C1 segment of cervical spinal cord (tissue), 14 donors: Measurements from ENCODE around the gene GAMT.

Experiments
- DNase-seq, 14 donors: peaks; one replicate each; lab custom pipeline; 2025; lab: John Stamatoyannopoulos, UW

GAMT gene

GRCh38 chr19:1386945-1387683, 14.2 kb downstream of the GAMT start:
- DNase-seq = no peak

DNA sequence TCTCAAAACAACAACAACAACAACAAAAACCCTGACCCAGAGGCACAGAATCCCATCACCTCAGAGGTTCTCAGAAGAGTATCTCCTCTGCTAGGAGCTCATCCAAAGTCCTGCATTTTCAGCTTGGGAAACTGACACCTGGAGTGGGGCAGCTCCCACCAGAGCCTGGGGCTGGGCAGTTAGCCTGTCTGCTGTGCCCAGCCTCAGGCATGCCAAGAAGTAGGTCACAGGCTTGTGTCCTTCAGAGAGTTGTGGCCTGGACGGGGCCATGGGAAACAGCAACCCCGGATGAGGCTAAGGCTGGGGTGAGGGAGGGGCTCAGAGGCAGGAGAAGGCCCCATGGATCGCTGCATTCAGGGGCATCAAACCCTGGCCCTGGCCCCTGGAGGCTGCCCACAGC, 15.5 kb downstream of the GAMT start:
- DNase-seq = no peak

DNA sequence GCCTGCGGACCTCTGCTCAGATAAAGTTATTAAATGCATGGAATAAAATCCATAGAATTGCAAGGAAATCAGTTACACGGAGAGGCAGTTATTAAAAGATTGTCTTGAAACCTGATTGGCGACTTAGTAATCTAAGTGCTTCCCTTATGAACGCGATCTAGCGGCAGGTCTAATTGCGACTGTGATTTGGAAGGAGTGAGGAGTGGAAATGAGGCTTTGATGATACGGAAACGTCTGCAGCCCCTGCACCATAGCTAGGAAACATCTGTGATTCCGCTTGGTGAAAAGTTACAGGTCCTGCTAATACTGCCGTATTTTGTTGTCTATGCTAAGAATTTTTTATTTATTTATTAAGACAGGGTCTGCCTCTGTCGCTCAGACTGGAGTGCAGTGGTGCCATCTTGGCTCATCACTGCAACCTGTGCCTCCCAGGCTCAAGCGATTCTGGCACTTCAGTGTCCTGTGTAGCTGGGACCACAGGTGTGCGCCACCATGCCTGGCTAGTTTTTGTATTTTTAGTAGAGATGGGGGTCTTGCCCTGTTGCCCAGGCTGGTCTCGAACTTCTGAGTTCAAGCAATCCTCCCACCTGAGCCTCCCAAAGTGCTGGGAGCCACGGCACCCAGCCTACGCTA, 16.7 kb downstream of the GAMT start:
- no peak for DNase-seq

GRCh38 chr19:1384085-1384462, 17.3 kb downstream of the GAMT start:
- peak in 1 of 14 donors; percentile 54 for DNase-seq

DNA sequence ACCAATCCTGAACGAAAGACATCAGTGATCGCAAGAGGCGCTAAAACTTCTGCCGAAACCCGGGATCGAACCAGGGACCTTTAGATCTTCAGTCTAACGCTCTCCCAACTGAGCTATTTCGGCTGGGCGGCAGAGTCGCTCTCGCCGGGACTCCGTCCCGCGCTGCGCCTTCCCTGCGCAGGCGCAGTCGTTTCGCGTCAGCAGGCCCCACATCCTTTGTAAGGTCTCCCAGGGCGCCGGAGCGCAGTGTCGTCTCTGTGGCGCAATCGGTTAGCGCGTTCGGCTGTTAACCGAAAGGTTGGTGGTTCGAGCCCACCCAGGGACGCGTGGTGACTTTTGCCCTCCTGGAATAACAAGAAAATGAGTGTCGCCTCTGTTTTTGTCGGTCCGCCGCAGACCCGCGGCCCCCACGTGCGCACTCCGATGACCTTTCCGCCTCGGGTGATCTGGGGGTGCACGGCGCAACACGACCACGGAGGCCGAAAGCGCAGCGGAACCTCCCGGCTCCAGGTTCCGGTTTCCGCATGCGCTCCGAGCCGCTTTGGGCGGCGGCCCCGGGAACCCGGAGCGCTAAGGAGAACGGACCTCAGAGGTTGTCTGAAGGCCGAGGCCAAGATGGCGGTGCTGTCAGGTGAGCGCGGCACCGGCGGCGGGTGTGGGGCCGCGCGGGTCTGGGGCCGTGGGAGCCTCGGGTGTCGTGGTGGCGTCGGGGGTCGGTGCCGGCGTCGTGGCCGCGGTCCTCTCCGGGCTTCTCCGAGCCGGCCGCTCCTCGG, 17.8 kb downstream of the GAMT start, which contains the start of gene NDUFS7:
TSS of gene NDUFS7 (plus strand) at position 596 of the 773 bp plus-strand sequence. CDS start at position 616, 20 bp downstream.
- DNase-seq = peak; percentile 89 to 99 (median 96)

- DNase-seq = no peak
Observed at GRCh38 chr19:1383017-1383311, 18.4 kb downstream of the GAMT start.

GRCh38 chr19:1382250-1382649, 19.1 kb downstream of the GAMT start:
- DNase-seq = no peak

GRCh38 chr19:1379961-1380489, 21.3 kb downstream of the GAMT start:
- no peak for DNase-seq

DNA sequence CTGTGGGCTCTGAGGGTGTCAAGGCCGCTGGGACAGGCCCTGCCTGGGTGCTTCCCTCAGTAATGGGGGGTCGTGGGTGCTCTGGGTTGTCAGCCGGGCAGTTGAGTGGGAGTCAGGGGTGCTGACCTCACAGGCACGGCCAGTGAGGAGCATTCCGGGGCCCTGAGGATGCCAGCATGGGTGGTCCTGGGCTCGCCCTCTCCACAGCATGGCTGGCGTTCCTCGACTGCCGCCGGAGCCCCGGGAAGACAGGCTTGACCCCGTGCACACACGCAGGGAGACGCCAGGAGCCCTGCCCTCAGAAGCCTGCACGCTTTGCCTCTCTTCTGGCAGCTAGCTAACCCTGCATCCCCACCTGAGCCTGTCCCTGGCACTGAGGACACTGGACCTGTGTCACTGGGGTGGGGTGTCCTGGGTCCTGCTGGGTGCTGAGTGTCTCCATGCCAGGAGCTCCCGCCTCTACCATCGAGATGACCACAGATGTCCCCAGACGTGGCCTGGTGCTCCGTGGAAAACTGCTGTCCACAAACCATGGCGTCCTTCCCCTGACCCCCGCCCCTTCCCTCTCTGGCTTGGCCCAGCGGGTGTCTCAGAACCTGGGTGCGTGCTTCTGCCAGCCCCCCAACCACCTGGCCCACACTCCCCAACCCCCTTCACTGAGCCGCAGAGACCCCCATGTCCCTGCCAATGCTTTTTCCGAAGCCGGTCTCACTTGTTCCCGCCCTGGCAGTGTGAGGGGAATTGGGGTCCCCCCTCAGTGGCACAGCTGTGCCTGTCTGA, 22.0 kb downstream of the GAMT start:
- DNase-seq = no peak

DNA sequence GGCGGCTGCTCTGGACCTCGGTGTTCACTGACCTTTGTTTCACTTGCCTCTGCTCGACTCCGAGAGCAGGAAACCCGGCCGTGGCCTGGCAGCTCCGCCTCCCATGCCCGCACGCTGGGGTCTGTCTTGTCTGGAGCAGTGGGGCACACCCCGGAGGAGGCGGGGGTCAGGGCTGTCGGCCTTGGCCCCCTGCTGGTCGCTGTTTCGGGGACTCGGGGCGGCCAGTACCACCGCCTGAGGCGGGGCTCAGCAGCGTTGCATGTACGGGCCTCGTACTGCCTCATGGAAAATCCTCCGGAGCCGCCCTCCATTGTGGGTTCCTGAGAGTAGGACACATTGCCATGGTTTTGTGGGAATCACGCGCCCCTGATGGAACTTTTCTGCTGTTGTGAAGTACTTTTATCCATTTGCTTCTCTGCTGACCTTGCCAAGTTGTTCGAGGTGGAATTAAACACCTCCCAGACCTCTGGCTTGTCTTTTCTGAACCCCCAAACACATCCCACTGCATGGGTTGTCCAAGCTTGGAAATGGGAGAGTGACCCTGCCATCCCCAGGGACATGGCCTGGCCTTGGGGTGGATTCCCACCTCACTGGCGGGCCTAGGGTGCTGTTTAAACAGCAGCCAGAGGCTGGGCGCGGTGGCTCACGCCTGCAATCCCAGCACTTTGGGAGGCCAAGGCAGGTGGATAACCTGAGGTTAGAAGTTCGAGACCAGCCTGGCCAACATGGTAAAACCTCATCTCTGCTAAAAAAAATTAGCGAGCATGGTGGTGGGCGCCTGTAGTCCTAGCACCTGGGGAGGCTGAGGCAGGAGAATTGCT, 23.2 kb downstream of the GAMT start:
- DNase-seq = no peak

GRCh38 chr19:1377176-1377964, 24.0 kb downstream of the GAMT start:
- no peak for DNase-seq

DNA sequence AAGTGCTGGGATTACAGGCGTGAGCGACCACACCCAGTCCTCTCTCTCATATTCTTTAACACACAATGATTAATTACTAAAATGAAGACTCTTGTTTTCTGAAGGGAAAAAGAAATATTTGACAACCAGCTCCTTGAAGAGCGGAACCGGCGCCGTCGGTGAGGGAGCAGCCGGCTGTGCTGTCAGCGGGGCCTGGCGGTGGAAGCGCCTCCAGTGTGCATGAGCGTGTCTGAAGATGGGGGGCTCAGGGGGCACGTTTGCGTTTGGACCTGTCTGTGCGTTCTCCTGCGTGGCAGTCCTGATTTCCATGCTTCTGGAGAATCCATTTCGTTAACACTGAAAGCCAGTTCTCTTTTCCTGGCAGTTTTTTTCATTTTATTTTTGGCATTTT, 24.9 kb downstream of the GAMT start:
- no peak for DNase-seq

GRCh38 chr19:1374250-1374577, 27.1 kb downstream of the GAMT start:
- DNase-seq = no peak

- DNase-seq = peak in 8 of 14 donors; percentile 19 to 65 (median 36)
Observed at GRCh38 chr19:1373534-1374249, 27.6 kb downstream of the GAMT start.

DNA sequence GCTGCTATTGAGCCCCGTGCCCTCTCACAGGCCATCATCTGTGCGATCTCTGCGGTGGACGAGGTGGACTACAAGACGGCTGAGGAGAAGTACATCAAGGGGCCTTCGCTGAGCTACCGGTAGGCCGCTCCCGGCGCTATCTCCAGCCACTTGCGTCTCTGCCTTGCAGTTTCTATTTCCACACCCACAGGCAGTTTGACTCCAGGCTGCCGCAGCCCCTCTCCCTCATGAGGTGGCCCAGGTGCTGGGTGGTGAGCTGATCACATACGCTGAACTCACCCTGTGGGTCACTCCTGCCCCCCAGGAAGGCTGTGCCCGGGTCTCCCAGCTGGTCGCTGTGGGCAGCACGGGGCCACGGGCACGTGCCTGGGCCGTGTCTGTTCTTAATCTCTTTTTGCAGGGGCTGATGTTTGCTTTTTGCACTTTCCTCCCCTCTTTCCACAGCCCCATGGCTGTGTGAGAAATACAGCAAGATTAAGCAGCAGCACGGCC, 28.3 kb downstream of the GAMT start:
- no peak for DNase-seq

DNA sequence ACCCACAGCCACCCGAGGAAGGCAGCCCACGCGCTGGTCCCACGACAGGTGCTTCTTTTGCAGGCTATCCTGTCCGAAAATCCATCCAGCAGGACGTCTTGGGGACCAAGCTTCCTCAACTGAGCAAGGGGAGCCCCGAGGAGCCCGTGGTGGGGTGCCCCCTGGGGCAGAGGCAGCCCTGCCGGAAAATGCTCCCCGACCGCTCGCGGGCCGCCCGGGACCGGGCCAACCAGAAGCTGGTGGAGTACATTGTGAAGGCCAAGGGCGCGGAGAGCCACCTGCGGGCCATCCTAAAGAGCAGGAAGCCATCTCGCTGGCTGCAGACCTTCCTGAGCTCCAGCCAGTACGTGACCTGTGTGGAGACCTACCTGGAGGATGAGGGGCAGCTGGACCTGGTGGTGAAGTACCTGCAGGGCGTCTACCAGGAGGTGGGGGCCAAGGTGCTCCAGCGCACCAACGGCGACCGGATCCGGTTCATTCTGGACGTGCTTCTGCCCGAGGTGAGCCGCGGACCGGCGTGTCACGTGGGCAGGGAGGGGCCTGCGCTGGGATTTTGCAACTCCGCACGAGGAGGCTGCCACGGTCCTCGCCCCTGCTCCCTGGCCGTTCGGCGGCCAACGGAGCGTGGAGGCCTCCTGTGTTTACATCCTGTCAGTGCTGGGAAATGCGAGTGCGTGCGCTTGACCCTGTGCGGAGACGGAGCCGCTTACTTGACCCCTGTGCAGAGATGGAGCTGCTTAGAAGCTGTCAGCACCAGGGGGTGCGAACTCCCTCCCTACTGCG, 30.6 kb downstream of the GAMT start:
- no peak for DNase-seq

GRCh38 chr19:1369214-1369805, 32.0 kb downstream of the GAMT start:
- no peak for DNase-seq
